ENCODE measurements around the gene EARS2. TPM values are rescaled to one million over a fixed set of nuclear protein-coding genes. Genes with fewer than 3 reads are reported as not detected.

The EARS2 gene
- total and polyA plus RNA-seq, 9 of the 15 experiments (the other 6 are each of a cell fraction or from before 2014, with no cell fraction given): 17.6 to 58.6 (median 36.3) TPM

DNA sequence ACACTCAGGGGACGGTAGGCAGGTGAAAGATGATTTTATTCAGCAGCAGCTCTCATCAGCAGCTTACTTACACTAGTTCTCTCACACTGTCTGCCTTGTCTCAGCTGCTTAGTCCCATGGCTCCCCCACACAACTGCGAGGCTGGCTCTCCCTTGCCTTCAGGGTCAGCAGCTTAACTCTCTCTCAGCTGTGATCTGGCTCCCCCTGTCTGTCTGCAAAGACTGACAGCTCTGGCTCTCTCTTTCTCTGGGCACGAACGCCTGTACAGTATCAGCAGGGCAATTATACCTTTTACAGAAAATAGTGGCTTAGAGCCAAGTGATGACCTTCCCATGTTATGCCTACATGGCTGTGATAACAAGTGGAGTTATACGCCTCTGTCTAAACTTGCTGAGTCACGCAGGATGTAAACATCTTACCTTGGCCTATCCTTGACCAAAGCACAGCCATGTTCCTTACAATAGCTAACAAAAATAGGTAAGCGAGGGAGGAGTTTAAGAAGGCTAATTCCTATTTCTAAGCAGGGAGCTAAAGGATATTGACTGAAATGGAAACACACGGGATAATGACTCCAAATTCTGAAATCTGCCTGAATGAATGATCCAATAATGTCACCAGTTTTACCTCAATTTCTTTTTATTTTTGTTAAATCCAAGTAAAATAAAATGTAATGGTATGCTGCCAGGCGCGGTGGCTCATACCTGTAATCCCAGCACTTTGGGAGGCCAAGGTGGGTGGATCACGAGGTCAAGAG lies 40.0 kb upstream of the EARS2 start (continued):
- TF ChIP-seq, protein P1, sequence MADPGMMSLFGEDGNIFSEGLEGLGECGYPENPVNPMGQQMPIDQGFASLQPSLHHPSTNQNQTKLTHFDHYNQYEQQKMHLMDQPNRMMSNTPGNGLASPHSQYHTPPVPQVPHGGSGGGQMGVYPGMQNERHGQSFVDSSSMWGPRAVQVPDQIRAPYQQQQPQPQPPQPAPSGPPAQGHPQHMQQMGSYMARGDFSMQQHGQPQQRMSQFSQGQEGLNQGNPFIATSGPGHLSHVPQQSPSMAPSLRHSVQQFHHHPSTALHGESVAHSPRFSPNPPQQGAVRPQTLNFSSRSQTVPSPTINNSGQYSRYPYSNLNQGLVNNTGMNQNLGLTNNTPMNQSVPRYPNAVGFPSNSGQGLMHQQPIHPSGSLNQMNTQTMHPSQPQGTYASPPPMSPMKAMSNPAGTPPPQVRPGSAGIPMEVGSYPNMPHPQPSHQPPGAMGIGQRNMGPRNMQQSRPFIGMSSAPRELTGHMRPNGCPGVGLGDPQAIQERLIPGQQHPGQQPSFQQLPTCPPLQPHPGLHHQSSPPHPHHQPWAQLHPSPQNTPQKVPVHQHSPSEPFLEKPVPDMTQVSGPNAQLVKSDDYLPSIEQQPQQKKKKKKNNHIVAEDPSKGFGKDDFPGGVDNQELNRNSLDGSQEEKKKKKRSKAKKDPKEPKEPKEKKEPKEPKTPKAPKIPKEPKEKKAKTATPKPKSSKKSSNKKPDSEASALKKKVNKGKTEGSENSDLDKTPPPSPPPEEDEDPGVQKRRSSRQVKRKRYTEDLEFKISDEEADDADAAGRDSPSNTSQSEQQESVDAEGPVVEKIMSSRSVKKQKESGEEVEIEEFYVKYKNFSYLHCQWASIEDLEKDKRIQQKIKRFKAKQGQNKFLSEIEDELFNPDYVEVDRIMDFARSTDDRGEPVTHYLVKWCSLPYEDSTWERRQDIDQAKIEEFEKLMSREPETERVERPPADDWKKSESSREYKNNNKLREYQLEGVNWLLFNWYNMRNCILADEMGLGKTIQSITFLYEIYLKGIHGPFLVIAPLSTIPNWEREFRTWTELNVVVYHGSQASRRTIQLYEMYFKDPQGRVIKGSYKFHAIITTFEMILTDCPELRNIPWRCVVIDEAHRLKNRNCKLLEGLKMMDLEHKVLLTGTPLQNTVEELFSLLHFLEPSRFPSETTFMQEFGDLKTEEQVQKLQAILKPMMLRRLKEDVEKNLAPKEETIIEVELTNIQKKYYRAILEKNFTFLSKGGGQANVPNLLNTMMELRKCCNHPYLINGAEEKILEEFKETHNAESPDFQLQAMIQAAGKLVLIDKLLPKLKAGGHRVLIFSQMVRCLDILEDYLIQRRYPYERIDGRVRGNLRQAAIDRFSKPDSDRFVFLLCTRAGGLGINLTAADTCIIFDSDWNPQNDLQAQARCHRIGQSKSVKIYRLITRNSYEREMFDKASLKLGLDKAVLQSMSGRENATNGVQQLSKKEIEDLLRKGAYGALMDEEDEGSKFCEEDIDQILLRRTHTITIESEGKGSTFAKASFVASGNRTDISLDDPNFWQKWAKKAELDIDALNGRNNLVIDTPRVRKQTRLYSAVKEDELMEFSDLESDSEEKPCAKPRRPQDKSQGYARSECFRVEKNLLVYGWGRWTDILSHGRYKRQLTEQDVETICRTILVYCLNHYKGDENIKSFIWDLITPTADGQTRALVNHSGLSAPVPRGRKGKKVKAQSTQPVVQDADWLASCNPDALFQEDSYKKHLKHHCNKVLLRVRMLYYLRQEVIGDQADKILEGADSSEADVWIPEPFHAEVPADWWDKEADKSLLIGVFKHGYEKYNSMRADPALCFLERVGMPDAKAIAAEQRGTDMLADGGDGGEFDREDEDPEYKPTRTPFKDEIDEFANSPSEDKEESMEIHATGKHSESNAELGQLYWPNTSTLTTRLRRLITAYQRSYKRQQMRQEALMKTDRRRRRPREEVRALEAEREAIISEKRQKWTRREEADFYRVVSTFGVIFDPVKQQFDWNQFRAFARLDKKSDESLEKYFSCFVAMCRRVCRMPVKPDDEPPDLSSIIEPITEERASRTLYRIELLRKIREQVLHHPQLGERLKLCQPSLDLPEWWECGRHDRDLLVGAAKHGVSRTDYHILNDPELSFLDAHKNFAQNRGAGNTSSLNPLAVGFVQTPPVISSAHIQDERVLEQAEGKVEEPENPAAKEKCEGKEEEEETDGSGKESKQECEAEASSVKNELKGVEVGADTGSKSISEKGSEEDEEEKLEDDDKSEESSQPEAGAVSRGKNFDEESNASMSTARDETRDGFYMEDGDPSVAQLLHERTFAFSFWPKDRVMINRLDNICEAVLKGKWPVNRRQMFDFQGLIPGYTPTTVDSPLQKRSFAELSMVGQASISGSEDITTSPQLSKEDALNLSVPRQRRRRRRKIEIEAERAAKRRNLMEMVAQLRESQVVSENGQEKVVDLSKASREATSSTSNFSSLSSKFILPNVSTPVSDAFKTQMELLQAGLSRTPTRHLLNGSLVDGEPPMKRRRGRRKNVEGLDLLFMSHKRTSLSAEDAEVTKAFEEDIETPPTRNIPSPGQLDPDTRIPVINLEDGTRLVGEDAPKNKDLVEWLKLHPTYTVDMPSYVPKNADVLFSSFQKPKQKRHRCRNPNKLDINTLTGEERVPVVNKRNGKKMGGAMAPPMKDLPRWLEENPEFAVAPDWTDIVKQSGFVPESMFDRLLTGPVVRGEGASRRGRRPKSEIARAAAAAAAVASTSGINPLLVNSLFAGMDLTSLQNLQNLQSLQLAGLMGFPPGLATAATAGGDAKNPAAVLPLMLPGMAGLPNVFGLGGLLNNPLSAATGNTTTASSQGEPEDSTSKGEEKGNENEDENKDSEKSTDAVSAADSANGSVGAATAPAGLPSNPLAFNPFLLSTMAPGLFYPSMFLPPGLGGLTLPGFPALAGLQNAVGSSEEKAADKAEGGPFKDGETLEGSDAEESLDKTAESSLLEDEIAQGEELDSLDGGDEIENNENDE (IDR thresholded peaks at IDR 0.05; ENCODE audit: low read depth, low read length): no peak
- TF ChIP-seq, protein P2, sequence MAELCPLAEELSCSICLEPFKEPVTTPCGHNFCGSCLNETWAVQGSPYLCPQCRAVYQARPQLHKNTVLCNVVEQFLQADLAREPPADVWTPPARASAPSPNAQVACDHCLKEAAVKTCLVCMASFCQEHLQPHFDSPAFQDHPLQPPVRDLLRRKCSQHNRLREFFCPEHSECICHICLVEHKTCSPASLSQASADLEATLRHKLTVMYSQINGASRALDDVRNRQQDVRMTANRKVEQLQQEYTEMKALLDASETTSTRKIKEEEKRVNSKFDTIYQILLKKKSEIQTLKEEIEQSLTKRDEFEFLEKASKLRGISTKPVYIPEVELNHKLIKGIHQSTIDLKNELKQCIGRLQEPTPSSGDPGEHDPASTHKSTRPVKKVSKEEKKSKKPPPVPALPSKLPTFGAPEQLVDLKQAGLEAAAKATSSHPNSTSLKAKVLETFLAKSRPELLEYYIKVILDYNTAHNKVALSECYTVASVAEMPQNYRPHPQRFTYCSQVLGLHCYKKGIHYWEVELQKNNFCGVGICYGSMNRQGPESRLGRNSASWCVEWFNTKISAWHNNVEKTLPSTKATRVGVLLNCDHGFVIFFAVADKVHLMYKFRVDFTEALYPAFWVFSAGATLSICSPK (IDR thresholded peaks at IDR 0.05; ENCODE audit: borderline replicate concordance): no peak
- TF ChIP-seq, protein P3, sequence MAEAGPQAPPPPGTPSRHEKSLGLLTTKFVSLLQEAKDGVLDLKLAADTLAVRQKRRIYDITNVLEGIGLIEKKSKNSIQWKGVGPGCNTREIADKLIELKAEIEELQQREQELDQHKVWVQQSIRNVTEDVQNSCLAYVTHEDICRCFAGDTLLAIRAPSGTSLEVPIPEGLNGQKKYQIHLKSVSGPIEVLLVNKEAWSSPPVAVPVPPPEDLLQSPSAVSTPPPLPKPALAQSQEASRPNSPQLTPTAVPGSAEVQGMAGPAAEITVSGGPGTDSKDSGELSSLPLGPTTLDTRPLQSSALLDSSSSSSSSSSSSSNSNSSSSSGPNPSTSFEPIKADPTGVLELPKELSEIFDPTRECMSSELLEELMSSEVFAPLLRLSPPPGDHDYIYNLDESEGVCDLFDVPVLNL (CRISPR knock-in tag; IDR thresholded peaks at IDR 0.05; ENCODE audit: low read depth): no peak
- TF ChIP-seq KLF13 (tag; IDR thresholded peaks at IDR 0.05; ENCODE audit: borderline replicate concordance, low read depth): peak; percentile 99
- TF ChIP-seq CEBPB (tag; IDR thresholded peaks at IDR 0.05): peak; percentile 41; the same call in 1 of the 2 replicates
- TF ChIP-seq ZNF212 (CRISPR knock-in tag; IDR thresholded peaks at IDR 0.05): peak; percentile 97
- TF ChIP-seq GATAD2B (IDR thresholded peaks at IDR 0.05; ENCODE audit: borderline replicate concordance): no peak
- no peak for TF ChIP-seq PRMT5 (CRISPR knock-in tag; IDR thresholded peaks at IDR 0.05)
- no peak for TF ChIP-seq CCAR2 (IDR thresholded peaks at IDR 0.05; ENCODE audit: low read depth, low read length)
- no peak for TF ChIP-seq ZNF184 (CRISPR knock-in tag; IDR thresholded peaks at IDR 0.05)
- TF ChIP-seq HNRNPLL (IDR thresholded peaks at IDR 0.05; ENCODE audit: low read depth, low read length, poor library complexity, severe bottlenecking): no peak
